HepG2 (cell line): ENCODE measurements around the gene TOR1AIP1. TPM values are rescaled to one million over a fixed set of nuclear protein-coding genes. Genes with fewer than 3 reads are reported as not detected.
A peak's percentile ranks its signal among the peaks of the same experiment; 100 is the strongest.

ENCODE experiments used
- ARID3A ChIP-seq: IDR thresholded peaks from 2 replicates; pipeline ENCODE4 v1.6.1; 2012; ENCODE audit warnings: low read depth, low read length, improper control_type of control experiment
- BCL3 ChIP-seq: sonication (generic); formaldehyde crosslinking; IDR thresholded peaks from 2 replicates; pipeline ENCODE4 v1.5.1; 2020; ENCODE audit warnings: mild to moderate bottlenecking, missing genetic modification reagents, moderate library complexity
- CCDC6 ChIP-seq: sonication (generic); formaldehyde crosslinking; IDR thresholded peaks from 2 replicates; pipeline ENCODE4 v1.8.1; 2022; ENCODE audit warnings: mild to moderate bottlenecking, missing genetic modification reagents, moderate library complexity
- DNMT3B ChIP-seq: conservative IDR thresholded peaks from 2 replicates; pipeline ENCODE4 v1.6.1; 2016; ENCODE audit warnings: missing biosample characterization, control low read depth
- EEA1 ChIP-seq: sonication (generic); formaldehyde crosslinking; IDR thresholded peaks from 2 replicates; pipeline ENCODE4 v1.5.1; 2020; ENCODE audit warnings: mild to moderate bottlenecking, missing genetic modification reagents, borderline replicate concordance
- GTF2F1 ChIP-seq: fragments of 150-350 bp; IDR thresholded peaks from 2 replicates; pipeline ENCODE4 v1.6.1; 2014; ENCODE audit warnings: low read length
- HHEX ChIP-seq: IDR thresholded peaks from 2 replicates; pipeline ENCODE4 v1.6.1; 2016; ENCODE audit warnings: control low read depth
- MBD4 ChIP-seq: IDR thresholded peaks from 2 replicates; pipeline ENCODE4 v1.6.1; 2012; ENCODE audit warnings: low read length, inconsistent platforms, borderline replicate concordance
- MXD4 ChIP-seq: IDR thresholded peaks from 2 replicates; pipeline ENCODE4 v1.6.1; 2016; ENCODE audit warnings: mild to moderate bottlenecking, missing biosample characterization, missing genetic modification reagents
- NR2F1 ChIP-seq, 2 experiments: fragments of 450-650 bp in 1 of 2; formaldehyde crosslinking in 1 of 2; IDR thresholded peaks; 2 replicates each; pipeline versions ENCODE4 v1.5.0 to v1.6.1; 2016 to 2020; ENCODE audit warnings: mild to moderate bottlenecking in 1 of 2, missing compliant biosample characterization in 1 of 2, missing genetic modification reagents in 1 of 2, moderate library complexity in 1 of 2
- PAF1 ChIP-seq: IDR thresholded peaks from 2 replicates; pipeline ENCODE4 v1.6.1; 2016; ENCODE audit warnings: missing genetic modification reagents, missing compliant biosample characterization
- PCBP1 ChIP-seq: fragments of 200-400 bp; formaldehyde crosslinking; IDR thresholded peaks from 2 replicates; pipeline ENCODE4 v1.6.1; 2017; ENCODE audit warnings: mild to moderate bottlenecking, low read depth, low read length, borderline replicate concordance
- RELA ChIP-seq: sonication (generic); formaldehyde crosslinking; IDR thresholded peaks from 2 replicates; pipeline ENCODE4 v1.4.0; 2020; ENCODE audit warnings: missing genetic modification reagents
- SMARCC2 ChIP-seq: fragments of 450-650 bp; IDR thresholded peaks from 2 replicates; pipeline ENCODE4 v1.6.1; 2017; ENCODE audit warnings: antibody characterized with exemption, mild to moderate bottlenecking
- TARDBP ChIP-seq: sonication (generic); formaldehyde crosslinking; IDR thresholded peaks from 2 replicates; pipeline ENCODE4 v1.8.0; 2022; ENCODE audit warnings: mild to moderate bottlenecking, missing genetic modification reagents
- ZBTB8A ChIP-seq: sonication (generic); formaldehyde crosslinking; IDR thresholded peaks from 2 replicates; pipeline ENCODE4 v1.4.0; 2020; ENCODE audit warnings: mild to moderate bottlenecking, low read depth, missing genetic modification reagents, borderline replicate concordance
- ZFP36L1 ChIP-seq: sonication (generic); formaldehyde crosslinking; IDR thresholded peaks from 2 replicates; pipeline ENCODE4 v1.8.0; 2022; ENCODE audit warnings: mild to moderate bottlenecking, missing genetic modification reagents, moderate library complexity
- ZNF234 ChIP-seq: sonication (generic); formaldehyde crosslinking; conservative IDR thresholded peaks from 2 replicates; pipeline ENCODE4 v1.5.1; 2020; ENCODE audit warnings: mild to moderate bottlenecking, missing genetic modification reagents
- ZNF281 ChIP-seq: sonication (generic); formaldehyde crosslinking; IDR thresholded peaks from 2 replicates; pipeline ENCODE4 v1.4.0; 2020; ENCODE audit warnings: missing genetic modification reagents, borderline replicate concordance
- ZNF296 ChIP-seq: sonication (generic); formaldehyde crosslinking; conservative IDR thresholded peaks from 2 replicates; pipeline ENCODE4 v1.5.0; 2020; ENCODE audit warnings: mild to moderate bottlenecking, missing genetic modification reagents
- ZNF709 ChIP-seq: sonication (generic); formaldehyde crosslinking; IDR thresholded peaks from 2 replicates; pipeline ENCODE4 v1.5.0; 2020; ENCODE audit warnings: mild to moderate bottlenecking, missing genetic modification reagents
- ZNF775 ChIP-seq: sonication (generic); formaldehyde crosslinking; IDR thresholded peaks from 2 replicates; pipeline ENCODE4 v1.4.0; 2020; ENCODE audit warnings: missing genetic modification reagents, mild to moderate bottlenecking, moderate library complexity, borderline replicate concordance
- ZNF784 ChIP-seq: sonication (generic); formaldehyde crosslinking; IDR thresholded peaks from 2 replicates; pipeline ENCODE4 v1.5.1; 2020; ENCODE audit warnings: missing genetic modification reagents, mild to moderate bottlenecking, borderline replicate concordance
- ZNF879 ChIP-seq: sonication (generic); formaldehyde crosslinking; IDR thresholded peaks from 2 replicates; pipeline ENCODE4 v1.8.1; 2023; ENCODE audit warnings: missing genetic modification reagents
- polyA plus RNA-seq, 8 experiments: library from polyadenylated mRNA; depleted of rRNA in 3 of 8; stranded (reverse) in 7 of 8; unstranded in 1 of 8; fragments of >200 nt; fragmentation: Illumina TruSeq in 4 of 8; extraction: Trizol in 4 of 8; gene quantifications; 2 replicates each; pipeline versions ENCODE4 v1.2.1 to v1.2.3, GENCODE V29; 2011 to 2016; ENCODE audit warnings: low read depth in 4 of 8, missing spikeins in 1 of 8, mixed read lengths in 1 of 8; ENCODE audit not compliant: insufficient read depth in 1 of 8
- total RNA-seq, 5 experiments: library from RNA; depleted of rRNA; stranded (reverse); fragments of >200 nt; fragmentation: Illumina TruSeq; extraction: Trizol; gene quantifications; 2 replicates each; pipeline ENCODE4 v1.2.3, GENCODE V29; 2016; ENCODE audit warnings: low read depth in 1 of 5

The TOR1AIP1 gene
- total and polyA plus RNA-seq, 2 of the 13 experiments (the other 11 are each of a cell fraction or from before 2014, with no cell fraction given), result 15.6 to 29.0 TPM

GRCh38 chr1:179882253-179883039, at the start of gene TOR1AIP1 (continued):
- TF ChIP-seq ZBTB8A (CRISPR knock-in tag), result no peak
- no peak for TF ChIP-seq EEA1
- no peak; the same call in 1 of the 2 replicates for TF ChIP-seq ZNF281 (CRISPR knock-in tag)
- peak; percentile 84 for TF ChIP-seq CCDC6 (CRISPR knock-in tag)
- TF ChIP-seq BCL3 (CRISPR knock-in tag), result peak; percentile 71; the same call in 1 of the 2 replicates
- TF ChIP-seq RELA (CRISPR knock-in tag), result peak; percentile 35; the same call in 1 of the 2 replicates
- peak; percentile 94; the same call in 1 of the 2 replicates for TF ChIP-seq ZNF234 (CRISPR knock-in tag)
- TF ChIP-seq NR2F1 (CRISPR knock-in tag; IDR thresholded peaks at IDR 0.05), result no peak
- TF ChIP-seq ARID3A, result no peak; the same call in 1 of the 2 replicates
- no peak for TF ChIP-seq HHEX (CRISPR knock-in tag)
- TF ChIP-seq GTF2F1, result peak; percentile 9
- TF ChIP-seq DNMT3B, result peak; percentile 75; the same call in 1 of the 2 replicates
- TF ChIP-seq MBD4, result no peak
- TF ChIP-seq ZNF709, result no peak
- TF ChIP-seq ZNF296 (CRISPR knock-in tag), result no peak
- TF ChIP-seq SMARCC2, result no peak
- TF ChIP-seq TARDBP, result peak; percentile 69; the same call in 1 of the 2 replicates
- no peak; the same call in 1 of the 2 replicates for TF ChIP-seq ZFP36L1 (CRISPR knock-in tag)
- no peak; the same call in 1 of the 2 replicates for TF ChIP-seq PCBP1
- peak; percentile 45; the same call in 1 of the 2 replicates for TF ChIP-seq MXD4 (CRISPR knock-in tag)
- TF ChIP-seq ZNF879 (CRISPR knock-in tag), result no peak
- no peak for TF ChIP-seq PAF1 (CRISPR knock-in tag)
- peak; percentile 84 for TF ChIP-seq ZNF784
- 0 out of 2 replicates have a peak, but pooled peaks have one; percentile 53 for TF ChIP-seq ZNF775 (CRISPR knock-in tag)
